CD4-positive, alpha-beta T cell treated with Interleukin-1 beta for 1 hour (primary cell): ENCODE results near the gene GRM8.
"Not testable (repeated sequence)": the region's sequence is repeated elsewhere in the genome, so short reads cannot be mapped to it uniquely, and the experiment has no call there.

Experiments
- DNase-seq, 2 donors: peaks; one replicate each; pipeline ENCODE4 v3.0.0-alpha.2; 2020 to 2022

Gene GRM8

GRCh38 chr7:127021857-127022256, 230.9 kb downstream of the GRM8 start:
- no peak for DNase-seq

DNA sequence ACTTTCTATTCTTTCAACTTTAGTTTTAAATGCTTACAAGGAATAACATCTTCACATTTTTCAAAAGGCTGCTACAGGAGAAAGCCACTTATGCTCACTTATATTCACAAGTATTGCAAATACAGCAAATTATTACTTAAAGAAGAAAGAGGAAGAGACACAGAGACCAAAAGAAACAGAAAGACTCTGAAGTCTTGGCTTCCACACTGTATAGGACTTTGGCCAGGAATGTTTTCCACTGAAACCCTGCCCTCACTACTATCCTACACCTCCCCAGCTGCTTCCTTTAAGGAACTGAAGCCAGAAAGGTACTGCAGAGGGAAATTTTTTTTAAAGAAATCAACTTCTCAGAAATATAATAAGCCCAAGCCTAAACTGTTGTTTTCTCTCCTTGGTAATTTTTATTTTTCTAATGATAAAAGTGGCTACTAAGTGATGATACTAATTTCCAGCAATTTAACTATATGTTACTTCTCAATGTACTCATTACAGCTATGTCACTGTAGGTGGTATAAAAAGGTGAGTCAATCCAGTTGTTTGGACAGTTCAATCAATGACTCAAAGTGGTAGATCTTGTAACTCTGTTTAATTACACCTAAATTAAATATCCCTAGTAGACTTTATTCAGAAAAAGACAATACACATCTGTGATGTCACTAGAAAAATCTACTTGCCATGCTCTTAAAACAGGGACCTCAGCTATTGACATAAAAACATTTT, 231.6 kb downstream of the GRM8 start:
- no peak for DNase-seq

DNA sequence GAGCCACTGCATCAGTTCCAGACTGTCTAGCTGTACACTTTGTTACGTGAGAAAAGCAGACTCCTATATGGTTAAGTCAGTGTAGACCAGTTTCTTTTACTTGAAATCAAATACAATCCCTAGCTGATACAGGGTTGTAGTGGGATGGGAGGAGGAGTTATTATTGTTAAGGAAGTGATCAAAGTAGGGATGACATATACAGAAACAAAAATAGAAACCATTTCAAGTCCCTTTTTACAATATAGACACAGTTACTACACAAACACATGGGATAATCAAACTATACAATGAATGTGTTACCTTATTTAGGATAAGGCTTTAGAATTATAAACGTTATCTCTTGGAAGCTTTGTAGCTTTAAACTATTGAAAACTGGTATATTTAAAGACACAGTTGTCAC, 233.9 kb downstream of the GRM8 start:
- no peak for DNase-seq

DNA sequence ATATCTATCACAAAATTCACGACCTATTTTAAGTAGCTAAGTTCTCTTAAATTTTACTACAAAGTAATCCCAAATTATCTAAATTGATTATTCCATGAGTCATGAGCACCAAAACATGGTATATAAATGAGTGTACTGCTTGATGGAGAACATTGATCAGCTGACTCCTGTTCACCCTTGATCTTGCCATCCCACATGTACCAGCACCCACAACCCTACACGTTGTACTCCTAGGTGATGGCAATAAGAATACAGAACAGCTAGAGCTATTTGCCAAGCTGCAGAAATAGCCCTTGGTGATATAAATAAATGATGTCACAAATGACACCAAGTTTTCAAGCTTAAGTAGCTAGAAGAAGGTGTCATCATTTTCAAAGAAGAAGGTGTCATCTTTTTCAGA, 235.5 kb downstream of the GRM8 start:
- no peak for DNase-seq

GRCh38 chr7:127000725-127001124, 252.0 kb downstream of the GRM8 start:
- no peak for DNase-seq

GRCh38 chr7:126996659-126997058, 256.1 kb downstream of the GRM8 start:
- no peak for DNase-seq

- no peak for DNase-seq
Observed at GRCh38 chr7:126993626-126994213, 259.0 kb downstream of the GRM8 start.

GRCh38 chr7:126988022-126988421, 264.7 kb downstream of the GRM8 start:
- no peak for DNase-seq

- DNase-seq = no peak
Observed at GRCh38 chr7:126979722-126980121, 273.0 kb downstream of the GRM8 start.

DNA sequence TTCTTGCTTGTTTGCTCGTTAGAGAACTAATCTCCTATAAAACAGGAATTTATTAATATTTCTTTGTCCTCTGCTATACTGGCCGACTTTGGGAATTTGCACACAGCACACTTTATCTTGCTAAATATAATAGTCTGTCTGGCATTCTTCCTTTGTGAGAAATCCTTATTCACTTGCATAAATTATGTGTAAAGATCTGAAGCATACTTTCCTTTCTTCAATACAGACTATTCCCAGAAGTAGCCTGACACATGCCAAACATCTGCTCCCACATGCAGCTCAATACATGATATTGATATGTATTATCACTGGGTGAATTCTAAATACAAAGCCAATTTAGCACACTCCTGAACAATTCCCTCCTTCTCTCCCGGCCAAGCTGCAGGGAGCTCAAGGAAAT, 273.9 kb downstream of the GRM8 start:
- DNase-seq = no peak

DNA sequence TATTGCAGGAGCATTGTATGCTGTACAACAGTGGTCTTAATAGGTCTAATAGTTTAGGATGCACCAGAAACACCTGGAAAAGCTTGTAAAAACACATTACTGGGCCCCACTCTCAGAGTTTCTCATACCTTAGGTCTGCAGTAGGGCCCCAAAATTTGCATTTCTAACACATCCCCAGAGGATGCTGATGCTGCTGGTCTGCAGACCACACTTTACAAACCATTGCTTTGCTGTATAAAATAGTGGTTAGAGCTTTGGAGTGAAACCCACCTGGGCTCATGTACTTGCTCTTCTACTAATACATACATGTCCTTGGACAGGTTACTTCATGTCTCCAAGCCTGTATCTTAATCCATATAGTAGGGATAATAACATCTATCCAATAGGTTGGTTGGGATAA, 279.7 kb downstream of the GRM8 start:
- no peak for DNase-seq

DNA sequence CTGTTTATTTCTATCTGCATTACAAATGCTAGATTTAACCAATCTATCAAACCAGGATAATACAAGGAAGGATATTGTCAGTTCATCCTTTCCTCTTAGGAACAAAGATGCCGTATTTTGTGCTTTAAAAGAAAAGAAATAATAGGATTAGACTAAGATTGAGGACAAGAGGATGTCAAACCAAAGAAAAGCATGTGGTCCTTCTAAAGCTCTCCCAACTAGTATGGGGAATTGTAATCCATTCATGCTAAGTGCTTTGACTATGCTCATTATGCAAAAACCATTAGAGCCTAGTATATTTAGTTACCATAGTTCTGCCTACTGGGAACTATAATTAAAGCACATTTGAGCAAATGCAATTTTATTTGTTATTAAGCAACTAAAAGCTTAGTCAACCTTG, 280.2 kb downstream of the GRM8 start:
- no peak for DNase-seq

DNA sequence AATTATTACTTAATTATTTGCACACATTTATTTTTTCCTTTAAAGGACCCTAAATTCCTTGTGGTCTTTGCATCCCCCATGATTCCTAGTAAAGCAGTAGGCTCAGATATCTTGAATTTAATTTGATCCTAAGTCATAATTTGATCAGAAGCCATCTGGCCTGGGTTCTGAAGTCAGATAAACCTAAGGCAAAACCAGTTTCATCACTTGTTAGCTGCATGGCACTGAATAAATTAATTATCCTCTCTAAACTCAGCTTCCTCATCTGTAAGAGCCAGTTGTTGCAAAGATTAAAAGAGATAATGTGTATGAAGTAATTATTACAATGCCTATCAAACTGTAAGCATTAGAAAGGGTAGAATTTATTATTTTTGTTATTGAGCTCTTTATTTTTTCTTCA, 293.1 kb downstream of the GRM8 start:
- DNase-seq = no peak

DNA sequence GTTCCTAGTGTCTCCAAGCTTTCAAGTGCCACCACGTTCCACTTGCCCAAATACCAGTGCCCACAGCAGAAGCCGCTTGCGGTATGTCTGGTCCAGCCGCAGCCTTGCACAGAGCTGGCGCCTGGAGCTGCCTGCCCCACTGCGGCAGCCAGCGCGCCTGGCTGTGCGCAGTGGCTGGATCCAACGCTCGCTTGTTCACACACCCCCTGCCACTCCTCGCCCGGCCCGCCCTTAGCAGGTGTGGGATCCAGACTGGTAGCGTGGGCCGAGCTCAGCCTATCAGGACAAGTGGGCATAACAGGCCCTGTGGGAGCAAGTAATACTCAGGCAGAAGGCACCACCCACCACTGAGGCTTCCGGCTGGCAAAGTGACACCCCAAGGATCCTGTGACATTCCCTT, 294.4 kb downstream of the GRM8 start:
- DNase-seq = no peak

DNA sequence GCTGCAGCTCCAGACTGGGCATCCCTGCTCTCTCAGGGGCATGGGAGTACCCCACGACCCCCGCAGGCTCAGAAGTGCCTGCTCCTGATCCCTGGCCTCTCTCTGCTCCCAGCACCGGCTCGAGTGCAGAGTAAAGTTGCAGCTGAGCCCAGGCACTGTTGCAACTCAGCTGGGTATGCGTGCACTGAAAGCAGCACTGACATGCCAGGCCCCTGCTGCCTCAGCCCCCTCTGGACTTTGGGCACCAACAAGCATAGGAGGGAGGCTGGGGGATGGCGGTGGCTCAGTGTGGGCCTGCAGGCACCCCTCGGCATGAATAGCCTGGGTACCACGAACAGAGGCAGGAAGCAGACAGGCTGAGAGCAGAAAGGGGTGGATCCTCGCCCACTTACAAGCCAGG, 295.3 kb downstream of the GRM8 start:
- no peak for DNase-seq

- DNase-seq = no peak
Observed at GRCh38 chr7:126953461-126953860, 299.3 kb downstream of the GRM8 start.

GRCh38 chr7:126948664-126949063, 304.1 kb downstream of the GRM8 start:
- DNase-seq = no peak

GRCh38 chr7:126940723-126941307, 311.9 kb downstream of the GRM8 start:
- no peak for DNase-seq

DNA sequence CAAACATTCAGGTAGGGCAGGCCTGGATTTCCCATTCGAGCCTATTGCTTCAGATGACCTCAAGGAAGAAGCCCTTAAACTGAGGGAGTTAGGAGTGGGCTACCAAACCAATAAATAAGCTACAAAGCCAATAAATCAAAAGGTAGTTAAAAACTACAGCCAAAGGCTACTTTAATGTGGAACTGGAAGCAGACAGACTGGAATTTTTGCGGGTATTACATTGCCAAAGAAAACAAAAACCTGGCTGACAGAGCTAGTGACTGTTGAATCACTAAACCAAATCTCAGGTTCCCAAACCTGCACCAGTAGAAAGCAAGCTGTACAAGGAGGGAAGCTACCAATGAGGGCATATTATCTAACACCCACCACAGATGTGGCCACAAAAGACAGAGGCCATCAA, 315.6 kb downstream of the GRM8 start:
- DNase-seq = no peak

DNA sequence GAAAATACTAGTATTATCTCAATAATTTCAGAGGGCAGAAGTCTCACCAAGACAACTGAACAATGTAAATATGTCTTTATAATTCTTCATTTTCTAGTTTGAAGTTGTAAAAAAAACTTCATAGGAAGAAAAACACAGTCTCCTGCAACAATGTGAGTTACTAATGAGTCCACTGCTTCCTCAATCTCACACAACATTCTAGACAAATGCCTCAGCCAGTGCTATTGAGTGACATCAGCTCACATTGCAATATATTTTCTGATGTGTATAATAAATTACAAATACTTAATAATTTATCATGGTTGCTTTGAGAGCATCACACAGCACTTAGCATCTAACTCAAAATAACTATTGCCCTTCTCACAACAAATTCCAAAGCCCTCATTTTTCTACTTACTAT, 321.2 kb downstream of the GRM8 start:
- no peak for DNase-seq

DNA sequence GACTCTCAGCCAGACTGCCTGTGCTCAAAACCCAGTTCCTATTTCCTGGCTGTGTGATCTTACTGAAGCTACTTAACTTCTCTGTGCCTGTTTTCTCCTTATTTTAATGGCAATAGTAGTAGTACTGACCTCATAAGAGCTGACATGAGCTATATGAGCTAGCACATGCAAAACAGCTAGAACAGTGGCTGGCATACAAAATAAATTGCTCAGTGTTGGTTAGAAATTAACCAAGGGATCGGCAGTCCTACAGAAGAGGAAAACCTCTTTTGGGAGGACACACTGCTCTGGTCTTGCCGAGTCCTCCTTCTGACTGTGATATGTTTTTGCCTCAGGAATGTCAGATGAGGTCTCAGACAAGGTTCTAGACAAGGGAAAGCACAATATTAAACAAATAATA, 322.6 kb downstream of the GRM8 start:
- no peak for DNase-seq

DNA sequence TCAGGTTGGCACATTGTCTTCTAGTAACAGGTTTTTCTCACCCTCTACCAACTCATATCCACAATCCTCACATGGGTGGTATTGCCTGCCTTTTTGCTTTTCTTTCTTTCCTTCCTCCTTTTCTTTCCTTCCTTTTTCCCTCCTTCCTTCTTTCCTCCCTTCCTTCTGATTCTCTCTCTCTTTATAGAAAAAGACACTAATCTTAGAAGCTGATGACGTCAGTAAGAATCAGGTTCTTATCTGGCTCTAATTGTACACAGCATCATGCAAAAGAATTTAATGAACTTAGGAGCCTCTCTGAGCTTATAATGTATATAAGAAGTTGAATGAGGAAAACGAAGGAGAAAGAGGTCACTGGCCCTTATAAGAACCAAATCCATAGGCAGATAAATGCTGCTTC, 328.3 kb downstream of the GRM8 start:
- no peak for DNase-seq

GRCh38 chr7:126911627-126912026, 341.1 kb downstream of the GRM8 start:
- DNase-seq = not testable (repeated sequence)

DNA sequence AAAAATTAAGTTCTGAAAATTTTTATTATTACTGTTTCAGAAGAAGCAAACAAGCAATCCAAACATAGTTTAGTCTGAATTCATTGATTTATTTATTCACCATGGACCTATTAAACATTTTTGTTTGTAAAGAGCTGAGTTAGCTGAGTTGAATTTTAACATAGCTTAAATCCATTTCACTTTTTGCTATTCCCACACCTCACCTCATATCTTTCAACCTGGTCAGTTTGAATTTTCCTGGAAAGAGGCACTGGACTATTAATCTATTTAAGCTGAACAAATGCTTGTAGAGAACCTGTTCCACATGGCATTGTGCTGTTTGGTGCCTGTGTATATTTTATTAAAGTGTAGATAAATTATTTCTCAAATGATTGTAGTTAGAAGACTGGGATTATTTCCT, 344.2 kb downstream of the GRM8 start:
- not testable (repeated sequence) for DNase-seq

- DNase-seq = not testable (repeated sequence)
Observed at GRCh38 chr7:126907657-126908056, 345.1 kb downstream of the GRM8 start.
